GM23338 (cell line): Measurements from ENCODE around the gene MPV17.

ENCODE experiments used
- CREB1 ChIP-seq: fragments of 250-450 bp; sonication (Bioruptor Pico); IDR thresholded peaks from 2 replicates; pipeline ENCODE4 v1.5.0; 2020; ENCODE audit warnings: low read depth, mild to moderate bottlenecking, moderate library complexity
- CTCF ChIP-seq, 2 experiments: fragments of 200-600 bp in 1 of 2; sonication (generic) in 1 of 2; conservative IDR thresholded peaks; 2 replicates each; pipeline versions ENCODE4 v1.5.1 to v1.6.1; 2016 to 2017; ENCODE audit warnings: antibody characterized with exemption in 2 of 2, low read depth in 2 of 2, mild to moderate bottlenecking in 2 of 2, moderate library complexity in 1 of 2
- ETS1 ChIP-seq: IDR thresholded peaks from 2 replicates; pipeline ENCODE4 v1.6.1; 2016; ENCODE audit warnings: antibody characterized with exemption
- EZH2 ChIP-seq: fragments of 200-600 bp; sonication (generic); IDR thresholded peaks from one replicate; pipeline ENCODE4 v1.8.0; 2017; ENCODE audit warnings: antibody characterized with exemption, mild to moderate bottlenecking, low read depth; ENCODE audit not compliant: unreplicated experiment
- EZH2phosphoT487 ChIP-seq: fragments of 200-600 bp; sonication (generic); IDR thresholded peaks from one replicate; pipeline ENCODE4 v1.8.1; 2018; ENCODE audit warnings: antibody characterized with exemption; ENCODE audit not compliant: unreplicated experiment
- JUNB ChIP-seq: IDR thresholded peaks from one replicate; pipeline ENCODE4 v1.6.1; 2016; ENCODE audit warnings: antibody characterized with exemption; ENCODE audit not compliant: unreplicated experiment
- POLR2AphosphoS5 ChIP-seq: IDR thresholded peaks from 2 replicates; pipeline ENCODE4 v1.6.1; 2016; ENCODE audit warnings: antibody characterized with exemption, low read depth
- REST ChIP-seq: IDR thresholded peaks from one replicate; pipeline ENCODE4 v1.6.1; 2018; ENCODE audit warnings: antibody characterized with exemption; ENCODE audit not compliant: unreplicated experiment
- STAT1 ChIP-seq: IDR thresholded peaks from one replicate; pipeline ENCODE4 v1.6.1; 2016; ENCODE audit warnings: antibody characterized with exemption; ENCODE audit not compliant: unreplicated experiment
- ZNF114 ChIP-seq: fragments of 250-450 bp; sonication (Bioruptor Pico); IDR thresholded peaks from 2 replicates; pipeline ENCODE4 v1.5.0; 2020; ENCODE audit warnings: mild to moderate bottlenecking, moderate library complexity
- ZNF331 ChIP-seq: fragments of 250-450 bp; sonication (Bioruptor Pico); IDR thresholded peaks from 2 replicates; pipeline ENCODE4 v1.5.0; 2020; ENCODE audit warnings: low read depth, mild to moderate bottlenecking, moderate library complexity
- ZNF462 ChIP-seq: fragments of 250-450 bp; sonication (Bioruptor Pico); IDR thresholded peaks from 2 replicates; pipeline ENCODE4 v1.5.0; 2020; ENCODE audit warnings: mild to moderate bottlenecking, moderate library complexity

GRCh38 chr2:27362678-27363420, 40.0 kb upstream of the MPV17 start:
- no peak for TF ChIP-seq REST
- no peak for TF ChIP-seq CTCF (conservative IDR thresholded peaks at IDR 0.05; ENCODE audit: low read depth in 2 of 2)
- no peak for TF ChIP-seq ETS1
- TF ChIP-seq STAT1, result no peak
- TF ChIP-seq ZNF331 (CRISPR knock-in tag), result no peak
- TF ChIP-seq EZH2, result no peak
- TF ChIP-seq CREB1, result no peak
- TF ChIP-seq POLR2AphosphoS5, result no peak
- TF ChIP-seq ZNF462 (CRISPR knock-in tag), result no peak
- TF ChIP-seq EZH2phosphoT487, result no peak
- no peak for TF ChIP-seq JUNB
- no peak for TF ChIP-seq ZNF114 (CRISPR knock-in tag)
